ENCODE measurements around the gene HOXA11. TPM values are rescaled to one million over a fixed set of nuclear protein-coding genes. Genes with fewer than 3 reads are reported as not detected.

The HOXA11 gene
- total RNA-seq, 1 experiment from 2014 or later = not detected

- H3K4me1 ChIP-seq (ENCODE audit: insufficient read depth, low read length, poor library complexity, severe bottlenecking) = no peaks in the 10 kb centered on the region
- TF ChIP-seq CTCF (conservative IDR thresholded peaks at IDR 0.05; ENCODE audit: low read depth, low read length) (peak; percentile 86), EZH2 (IDR thresholded peaks at IDR 0.05; ENCODE audit: borderline replicate concordance, low read depth, low read length, poor library complexity, severe bottlenecking) (no peak)
- peak; percentile 61 for DNase-seq (ENCODE audit: low spot score)
- intact Hi-C loops (cut with micrococcal nuclease; ENCODE audit: unreplicated experiment) = loop anchor here (2.0 to 5.0 kb wide), 5 partner anchors 381 to 901 kb away; no protein-coding TSS in a partner anchor
- H3K36me3 ChIP-seq (ENCODE audit: insufficient read depth, low read length, poor library complexity, severe bottlenecking) = no peaks in the 10 kb centered on the region
- ChIA-PET CTCF (interaction anchor here (0.5 to 1.7 kb wide), 10 partner anchors 9 to 898 kb away, joined by 3 to 11 read pairs (median 4); no protein-coding TSS in a partner anchor), POLR2A (ENCODE audit: low non-redundant PET) (no interaction called here)
- no peak overlapping the region for H3K27ac ChIP-seq (ENCODE audit: low read depth, low read length, poor library complexity, severe bottlenecking)
- BruUV-seq (replicated peaks) = no TSS peak
- no peaks in the 10 kb centered on the region for H3K9me3 ChIP-seq (ENCODE audit: low read depth, low read length, poor library complexity, severe bottlenecking)
- peaks cover 94% of the 10 kb centered on the region for H3K27me3 ChIP-seq (replicated peaks; ENCODE audit: insufficient read depth, low read depth, low read length, poor library complexity)
- no peak overlapping the region for H3K4me3 ChIP-seq (ENCODE audit: low read depth, low read length, poor library complexity, severe bottlenecking)
These were observed 11.3 kb upstream of the HOXA11 start for GRCh38 chr7:27196287-27196767.

- H3K36me3 ChIP-seq (ENCODE audit: insufficient read depth, low read length, poor library complexity, severe bottlenecking) = no peaks in the 10 kb centered on the region
- CTCF ChIA-PET = interaction anchor here (1.7 kb wide), 2 partner anchors 8 to 411 kb away, joined by 4 to 6 read pairs; no protein-coding TSS in a partner anchor
- intact Hi-C loops (cut with micrococcal nuclease; ENCODE audit: unreplicated experiment) = loop anchor here (1.0 to 5.0 kb wide), 4 partner anchors 382 to 902 kb away; no protein-coding TSS in a partner anchor
- DNase-seq (ENCODE audit: low spot score) = no peak
- POLR2A ChIA-PET (ENCODE audit: low non-redundant PET) = no interaction called here
- H3K4me1 ChIP-seq (ENCODE audit: insufficient read depth, low read length, poor library complexity, severe bottlenecking) = no peaks in the 10 kb centered on the region
- H3K27ac ChIP-seq (ENCODE audit: low read depth, low read length, poor library complexity, severe bottlenecking) = no peak overlapping the region
- TF ChIP-seq EZH2 (IDR thresholded peaks at IDR 0.05; ENCODE audit: borderline replicate concordance, low read depth, low read length, poor library complexity, severe bottlenecking) (peak; percentile 26), CTCF (conservative IDR thresholded peaks at IDR 0.05; ENCODE audit: low read depth, low read length) (no peak)
- BruUV-seq (replicated peaks) = no TSS peak
- no peak overlapping the region for H3K4me3 ChIP-seq (ENCODE audit: low read depth, low read length, poor library complexity, severe bottlenecking)
- no peaks in the 10 kb centered on the region for H3K9me3 ChIP-seq (ENCODE audit: low read depth, low read length, poor library complexity, severe bottlenecking)
- H3K27me3 ChIP-seq (replicated peaks; ENCODE audit: insufficient read depth, low read depth, low read length, poor library complexity) = peaks cover 96% of the 10 kb centered on the region
These were observed 9.8 kb upstream of the HOXA11 start for GRCh38 chr7:27194686-27195379.

GRCh38 chr7:27194002-27194352, 8.9 kb upstream of the HOXA11 start:
- DNase-seq (ENCODE audit: low spot score) = no peak
- CTCF ChIA-PET = no interaction called here
- TF ChIP-seq CTCF (conservative IDR thresholded peaks at IDR 0.05; ENCODE audit: low read depth, low read length) = no peak
- TF ChIP-seq EZH2 (IDR thresholded peaks at IDR 0.05; ENCODE audit: borderline replicate concordance, low read depth, low read length, poor library complexity, severe bottlenecking) = no peak
- no peaks in the 10 kb centered on the region for H3K4me1 ChIP-seq (ENCODE audit: insufficient read depth, low read length, poor library complexity, severe bottlenecking)
- H3K36me3 ChIP-seq (ENCODE audit: insufficient read depth, low read length, poor library complexity, severe bottlenecking) = no peaks in the 10 kb centered on the region
- H3K9me3 ChIP-seq (ENCODE audit: low read depth, low read length, poor library complexity, severe bottlenecking) = no peaks in the 10 kb centered on the region
- H3K4me3 ChIP-seq (ENCODE audit: low read depth, low read length, poor library complexity, severe bottlenecking) = no peak overlapping the region
- H3K27me3 ChIP-seq (replicated peaks; ENCODE audit: insufficient read depth, low read depth, low read length, poor library complexity) = peaks cover 99% of the 10 kb centered on the region
- intact Hi-C loops (cut with micrococcal nuclease; ENCODE audit: unreplicated experiment) = no loop called here
- BruUV-seq (replicated peaks) = no TSS peak
- no peak overlapping the region for H3K27ac ChIP-seq (ENCODE audit: low read depth, low read length, poor library complexity, severe bottlenecking)
- POLR2A ChIA-PET (ENCODE audit: low non-redundant PET) = no interaction called here

All from A673 (cell line).